ENCODE data around the gene NECTIN2.
"Not testable (repeated sequence)": the region's sequence is repeated elsewhere in the genome, so short reads cannot be mapped to it uniquely, and the experiment has no call there.

NECTIN2 gene

GRCh38 chr19:44817725-44818465 is 28.2 kb upstream of the NECTIN2 start:
- no peak for DNase-seq

- DNase-seq, result no peak
These were observed 27.5 kb upstream of the NECTIN2 start for GRCh38 chr19:44818466-44819031.

- DNase-seq, result no peak
These were observed 26.8 kb upstream of the NECTIN2 start for GRCh38 chr19:44819246-44819832.

GRCh38 chr19:44820648-44821609 is 25.2 kb upstream of the NECTIN2 start:
- no peak for DNase-seq

- no peak for DNase-seq
These were observed 23.9 kb upstream of the NECTIN2 start for GRCh38 chr19:44822177-44822576.

- DNase-seq, result no peak
These were observed 23.3 kb upstream of the NECTIN2 start for GRCh38 chr19:44822670-44823372.

- no peak for DNase-seq
These were observed 22.8 kb upstream of the NECTIN2 start for GRCh38 chr19:44823373-44823698.

- peak; percentile 57 for DNase-seq
These were observed 21.3 kb upstream of the NECTIN2 start for GRCh38 chr19:44824761-44825160.

- DNase-seq, result not testable (repeated sequence)
These were observed 13.2 kb upstream of the NECTIN2 start for GRCh38 chr19:44832875-44833274.

GRCh38 chr19:44834399-44834798 is 11.7 kb upstream of the NECTIN2 start:
- not testable (repeated sequence) for DNase-seq

GRCh38 chr19:44839276-44839675 is 6.8 kb upstream of the NECTIN2 start:
- no peak for DNase-seq

- DNase-seq, result no peak
These were observed 5.3 kb upstream of the NECTIN2 start for GRCh38 chr19:44840811-44841210.

- no peak for DNase-seq
These were observed 4.9 kb upstream of the NECTIN2 start for GRCh38 chr19:44841231-44841630.

- no peak for DNase-seq
These were observed 848 bp upstream of the NECTIN2 start for GRCh38 chr19:44845286-44845611.

- DNase-seq, result no peak
These were observed 502 bp downstream of the NECTIN2 start for GRCh38 chr19:44846455-44847143.

GRCh38 chr19:44847144-44848035 is 1.3 kb downstream of the NECTIN2 start:
- peak; percentile 42 for DNase-seq

GRCh38 chr19:44848036-44848811 is 2.1 kb downstream of the NECTIN2 start:
- no peak for DNase-seq

- no peak for DNase-seq
These were observed 2.8 kb downstream of the NECTIN2 start for GRCh38 chr19:44848812-44849447.

GRCh38 chr19:44850641-44851109 is 4.6 kb downstream of the NECTIN2 start:
- DNase-seq, result no peak

- DNase-seq, result peak; percentile 44
These were observed 5.3 kb downstream of the NECTIN2 start for GRCh38 chr19:44851427-44851826.

All from NCI-H345 (cell line).